Adrenal gland (tissue), 5 donors: ENCODE results near the gene KIF6.

Experiments
- CTCF ChIP-seq, 6 experiments: fragments of 450-650 bp in 4 of 6; fragments of 200-600 bp in 2 of 6; sonication (generic) in 1 of 6; IDR thresholded peaks; 1 replicate in 5 of 6; 2 replicates in 1 of 6; pipeline versions ENCODE4 v1.5.1 to v1.8.0; 2016 to 2021; ENCODE audit warnings: antibody characterized with exemption in 6 of 6, mild to moderate bottlenecking in 2 of 6, moderate library complexity in 1 of 6
- POLR2A ChIP-seq, 2 donors: fragments of 450-650 bp; IDR thresholded peaks; one replicate each; pipeline ENCODE4 v1.6.1; 2017; ENCODE audit warnings: antibody characterized with exemption in 2 of 2, mild to moderate bottlenecking in 2 of 2, moderate library complexity in 1 of 2
- donor health status: DM: no; HTN: no; CAD: no.

GRCh38 chr6:39638126-39638822 lies 86.9 kb downstream of the KIF6 start:
- no peak for TF ChIP-seq CTCF (IDR thresholded peaks at IDR 0.05)
- TF ChIP-seq POLR2A (IDR thresholded peaks at IDR 0.05) = no peak
